ENCODE results near the gene SLC2A6. TPM values are rescaled to one million over a fixed set of nuclear protein-coding genes. Genes with fewer than 3 reads are reported as not detected.

Gene SLC2A6
- total and polyA plus RNA-seq, 10 of the 15 experiments (the other 5 are each of a cell fraction or from before 2014, with no cell fraction given), result 1.1 to 37.9 (median 18.3) TPM

GRCh38 chr9:133421615-133422542 lies 57.0 kb downstream of the SLC2A6 start, which contains the start of gene ADAMTS13 (continued):
- TF ChIP-seq ZNF592 (IDR thresholded peaks at IDR 0.05) (no peak), TARDBP (IDR thresholded peaks at IDR 0.05; ENCODE audit: borderline replicate concordance) (no peak), BHLHE40 (IDR thresholded peaks at IDR 0.05; ENCODE audit: borderline replicate concordance in 1 of 2, low read depth in 2 of 2, low read length in 1 of 2) (peak; percentile 83 to 91), EP300 (IDR thresholded peaks at IDR 0.05; ENCODE audit: borderline replicate concordance in 1 of 2, control insufficient read depth in 1 of 2, low read depth in 2 of 2, low read length in 2 of 2) (peak; percentile 28 to 70; a peak in 1 of 4 replicates), DPF2 (IDR thresholded peaks at IDR 0.05) (no peak; the same call in 1 of the 2 replicates), BRCA1 (IDR thresholded peaks at IDR 0.05; ENCODE audit: low read depth, low read length) (no peak), POLR2AphosphoS5 (IDR thresholded peaks at IDR 0.05; ENCODE audit: low read length) (no peak), SP1 (IDR thresholded peaks at IDR 0.05; ENCODE audit: low read depth, low read length) (no peak), SMC3 (IDR thresholded peaks at IDR 0.05; ENCODE audit: borderline replicate concordance, low read length) (no peak; the same call in 1 of the 2 replicates), JUND (IDR thresholded peaks at IDR 0.05; ENCODE audit: low read depth, low read length) (no peak), HCFC1 (IDR thresholded peaks at IDR 0.05; ENCODE audit: low read length) (peak; percentile 35; the same call in 1 of the 2 replicates), CHD1 (IDR thresholded peaks at IDR 0.05; ENCODE audit: low read depth, low read length) (no peak), HDAC2 (IDR thresholded peaks at IDR 0.05) (no peak), HDAC6 (IDR thresholded peaks at IDR 0.05; ENCODE audit: unreplicated experiment) (no peak), NR2F1 (conservative IDR thresholded peaks at IDR 0.05) (0 out of 2 replicates have a peak, but pooled peaks have one; percentile 9)
- TF ChIP-seq, protein P1, sequence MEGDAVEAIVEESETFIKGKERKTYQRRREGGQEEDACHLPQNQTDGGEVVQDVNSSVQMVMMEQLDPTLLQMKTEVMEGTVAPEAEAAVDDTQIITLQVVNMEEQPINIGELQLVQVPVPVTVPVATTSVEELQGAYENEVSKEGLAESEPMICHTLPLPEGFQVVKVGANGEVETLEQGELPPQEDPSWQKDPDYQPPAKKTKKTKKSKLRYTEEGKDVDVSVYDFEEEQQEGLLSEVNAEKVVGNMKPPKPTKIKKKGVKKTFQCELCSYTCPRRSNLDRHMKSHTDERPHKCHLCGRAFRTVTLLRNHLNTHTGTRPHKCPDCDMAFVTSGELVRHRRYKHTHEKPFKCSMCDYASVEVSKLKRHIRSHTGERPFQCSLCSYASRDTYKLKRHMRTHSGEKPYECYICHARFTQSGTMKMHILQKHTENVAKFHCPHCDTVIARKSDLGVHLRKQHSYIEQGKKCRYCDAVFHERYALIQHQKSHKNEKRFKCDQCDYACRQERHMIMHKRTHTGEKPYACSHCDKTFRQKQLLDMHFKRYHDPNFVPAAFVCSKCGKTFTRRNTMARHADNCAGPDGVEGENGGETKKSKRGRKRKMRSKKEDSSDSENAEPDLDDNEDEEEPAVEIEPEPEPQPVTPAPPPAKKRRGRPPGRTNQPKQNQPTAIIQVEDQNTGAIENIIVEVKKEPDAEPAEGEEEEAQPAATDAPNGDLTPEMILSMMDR (IDR thresholded peaks at IDR 0.05 in 2 of 3, conservative IDR thresholded peaks at IDR 0.05 in 1 of 3; ENCODE audit: control insufficient read depth in 2 of 3, extremely low read depth in 1 of 3, insufficient read depth in 1 of 3, low read depth in 3 of 3, low read length in 3 of 3), result peak; percentile 22 to 27 (median 23); a peak in 3 of 6 replicates
- TF ChIP-seq, protein P2, sequence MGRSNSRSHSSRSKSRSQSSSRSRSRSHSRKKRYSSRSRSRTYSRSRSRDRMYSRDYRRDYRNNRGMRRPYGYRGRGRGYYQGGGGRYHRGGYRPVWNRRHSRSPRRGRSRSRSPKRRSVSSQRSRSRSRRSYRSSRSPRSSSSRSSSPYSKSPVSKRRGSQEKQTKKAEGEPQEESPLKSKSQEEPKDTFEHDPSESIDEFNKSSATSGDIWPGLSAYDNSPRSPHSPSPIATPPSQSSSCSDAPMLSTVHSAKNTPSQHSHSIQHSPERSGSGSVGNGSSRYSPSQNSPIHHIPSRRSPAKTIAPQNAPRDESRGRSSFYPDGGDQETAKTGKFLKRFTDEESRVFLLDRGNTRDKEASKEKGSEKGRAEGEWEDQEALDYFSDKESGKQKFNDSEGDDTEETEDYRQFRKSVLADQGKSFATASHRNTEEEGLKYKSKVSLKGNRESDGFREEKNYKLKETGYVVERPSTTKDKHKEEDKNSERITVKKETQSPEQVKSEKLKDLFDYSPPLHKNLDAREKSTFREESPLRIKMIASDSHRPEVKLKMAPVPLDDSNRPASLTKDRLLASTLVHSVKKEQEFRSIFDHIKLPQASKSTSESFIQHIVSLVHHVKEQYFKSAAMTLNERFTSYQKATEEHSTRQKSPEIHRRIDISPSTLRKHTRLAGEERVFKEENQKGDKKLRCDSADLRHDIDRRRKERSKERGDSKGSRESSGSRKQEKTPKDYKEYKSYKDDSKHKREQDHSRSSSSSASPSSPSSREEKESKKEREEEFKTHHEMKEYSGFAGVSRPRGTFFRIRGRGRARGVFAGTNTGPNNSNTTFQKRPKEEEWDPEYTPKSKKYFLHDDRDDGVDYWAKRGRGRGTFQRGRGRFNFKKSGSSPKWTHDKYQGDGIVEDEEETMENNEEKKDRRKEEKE (IDR thresholded peaks at IDR 0.05), result no peak
- TF ChIP-seq, protein P3, sequence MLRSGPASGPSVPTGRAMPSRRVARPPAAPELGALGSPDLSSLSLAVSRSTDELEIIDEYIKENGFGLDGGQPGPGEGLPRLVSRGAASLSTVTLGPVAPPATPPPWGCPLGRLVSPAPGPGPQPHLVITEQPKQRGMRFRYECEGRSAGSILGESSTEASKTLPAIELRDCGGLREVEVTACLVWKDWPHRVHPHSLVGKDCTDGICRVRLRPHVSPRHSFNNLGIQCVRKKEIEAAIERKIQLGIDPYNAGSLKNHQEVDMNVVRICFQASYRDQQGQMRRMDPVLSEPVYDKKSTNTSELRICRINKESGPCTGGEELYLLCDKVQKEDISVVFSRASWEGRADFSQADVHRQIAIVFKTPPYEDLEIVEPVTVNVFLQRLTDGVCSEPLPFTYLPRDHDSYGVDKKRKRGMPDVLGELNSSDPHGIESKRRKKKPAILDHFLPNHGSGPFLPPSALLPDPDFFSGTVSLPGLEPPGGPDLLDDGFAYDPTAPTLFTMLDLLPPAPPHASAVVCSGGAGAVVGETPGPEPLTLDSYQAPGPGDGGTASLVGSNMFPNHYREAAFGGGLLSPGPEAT (IDR thresholded peaks at IDR 0.05; ENCODE audit: low read depth), result peak; percentile 91
